K562 (cell line): ENCODE results near the gene NPVF. TPM values are rescaled to one million over a fixed set of nuclear protein-coding genes. Genes with fewer than 3 reads are reported as not detected.

Experiments used
- ATAC-seq: fragments of 200-7000 bp; cut with Tn5 transposase; 3 replicates; pipeline ENCODE4 v1.9.1; 2020; ENCODE audit warnings: moderate library complexity
- BruUV-seq: library from RNA; stranded (reverse); fragments of 400-500 nt; replicated peaks from 2 replicates; lab custom pipeline; 2021; lab: Mats Ljungman, UMichigan
- CTCF ChIA-PET: fragments of 300-600 bp; formaldehyde crosslinking; extraction: SDS; loops from one replicate; lab custom pipeline; 2021; ENCODE audit warnings: low intra/inter-chr PET ratio; lab: Yijun Ruan, JAX
- POLR2A ChIA-PET: fragments of 300-600, 350-650 bp; sonication (Branson Sonifier 250); formaldehyde crosslinking; extraction: SDS; loops from one replicate; lab custom pipeline; 2021; ENCODE audit warnings: antibody characterized with exemption, inconsistent platforms; lab: Yijun Ruan, JAX
- DNase-seq, 4 experiments: peaks; one replicate each; pipeline versions ENCODE4 v3.0.0 to v3.0.0-alpha.2; 2011 to 2018; ENCODE audit warnings: low spot score in 3 of 4, mixed read lengths in 3 of 4; ENCODE audit errors: extremely low read depth in 1 of 4
- FAIRE-seq: peaks from 2 replicates; lab custom pipeline; 2011; peaks lifted over from hg19 to GRCh38; lab: Jason Lieb, UNC
- H2AFZ ChIP-seq: 2 replicates; pipeline ENCODE4 v1.6.0; 2011; ENCODE audit warnings: low read depth, low read length, control low read depth, inconsistent platforms
- H3K27ac ChIP-seq: fragments of 200-600 bp; 3 replicates; pipeline ENCODE4 v1.8.0; 2011; ENCODE audit warnings: low read depth, mild to moderate bottlenecking, control low read depth, inconsistent platforms, low read length, moderate library complexity, mixed read lengths; ENCODE audit errors: extremely low read depth
- H3K27me3 ChIP-seq, 2 experiments: fragments of 300-600 bp in 1 of 2; 2 replicates in 1 of 2; 3 replicates in 1 of 2; pipeline versions ENCODE4 v1.6.0 to v1.8.0; 2011; ENCODE audit warnings: inconsistent platforms in 2 of 2, low read length in 2 of 2, mild to moderate bottlenecking in 1 of 2, mixed read lengths in 1 of 2, moderate library complexity in 1 of 2; ENCODE audit not compliant: control insufficient read depth in 2 of 2, insufficient read depth in 2 of 2
- H3K36me3 ChIP-seq: fragments of 300-600 bp; 3 replicates; pipeline ENCODE4 v1.8.0; 2011; ENCODE audit warnings: mild to moderate bottlenecking, low read length, inconsistent platforms; ENCODE audit not compliant: control insufficient read depth, insufficient read depth
- H3K4me1 ChIP-seq, 2 experiments: fragments of 200-600 bp in 1 of 2; replicated peaks in 1 of 2; 2 replicates in 1 of 2; 3 replicates in 1 of 2; pipeline versions ENCODE4 v1.5.1 to v1.8.0; 2011; ENCODE audit warnings: inconsistent platforms in 2 of 2, low read length in 2 of 2, mild to moderate bottlenecking in 1 of 2, mixed read lengths in 1 of 2, moderate library complexity in 1 of 2; ENCODE audit not compliant: control insufficient read depth in 2 of 2, insufficient read depth in 2 of 2
- H3K4me2 ChIP-seq: 2 replicates; pipeline ENCODE4 v1.6.1; 2011; ENCODE audit warnings: low read length, control low read depth, inconsistent platforms, mixed read lengths; ENCODE audit not compliant: insufficient read depth
- H3K4me3 ChIP-seq: fragments of 200-600 bp; sonication (generic), shearing (Covaris generic); 2 replicates; pipeline ENCODE4 v1.5.1; 2016; ENCODE audit warnings: control low read depth, inconsistent platforms
- H3K79me2 ChIP-seq: fragments of 200-600 bp; 3 replicates; pipeline ENCODE4 v1.8.0; 2011; ENCODE audit warnings: low read length, inconsistent platforms; ENCODE audit not compliant: control insufficient read depth, insufficient read depth
- H3K9ac ChIP-seq, 2 experiments: 2 replicates each; pipeline versions ENCODE4 v1.6.0 to v1.6.1; 2011; ENCODE audit warnings: low read depth in 2 of 2, low read length in 2 of 2, control low read depth in 1 of 2, inconsistent platforms in 1 of 2, mild to moderate bottlenecking in 1 of 2, mixed read lengths in 1 of 2; ENCODE audit not compliant: insufficient read depth in 1 of 2
- H3K9me1 ChIP-seq: one replicate; pipeline ENCODE4 v1.6.0; 2011; ENCODE audit warnings: inconsistent platforms, mild to moderate bottlenecking, low read length, moderate library complexity; ENCODE audit not compliant: control insufficient read depth, insufficient read depth
- H3K9me3 ChIP-seq: replicated peaks from 2 replicates; pipeline ENCODE4 v1.5.1; 2011; ENCODE audit warnings: low read depth, low read length, inconsistent platforms; ENCODE audit not compliant: control insufficient read depth, insufficient read depth
- H4K20me1 ChIP-seq: replicated peaks from 2 replicates; pipeline ENCODE4 v1.6.1; 2011; ENCODE audit warnings: low read length, inconsistent platforms, mixed read lengths; ENCODE audit not compliant: control insufficient read depth, insufficient read depth
- BCOR ChIP-seq: fragments of 450-650 bp; IDR thresholded peaks from 2 replicates; pipeline ENCODE4 v1.6.1; 2016
- GABPA ChIP-seq: fragments of 200-800 bp; sonication (Bioruptor generic); conservative IDR thresholded peaks from 2 replicates; pipeline ENCODE4 v1.6.1; 2016; ENCODE audit warnings: low read depth, missing genetic modification characterization, missing compliant biosample characterization
- HMGN3 ChIP-seq: IDR thresholded peaks from 2 replicates; pipeline ENCODE4 v1.6.1; 2011; ENCODE audit warnings: borderline replicate concordance, low read depth, mild to moderate bottlenecking, mixed read lengths, low read length; ENCODE audit not compliant: insufficient read length; ENCODE audit errors: extremely low read depth
- KDM5B ChIP-seq: fragments of 200-600 bp; sonication (generic); IDR thresholded peaks from 2 replicates; pipeline ENCODE4 v1.6.1; 2012; ENCODE audit warnings: low read depth, mild to moderate bottlenecking, moderate library complexity, low read length, control low read depth, inconsistent platforms; ENCODE audit not compliant: insufficient replicate concordance
- KHSRP ChIP-seq: fragments of 450-650 bp; IDR thresholded peaks from 2 replicates; pipeline ENCODE4 v1.6.1; 2017
- MXI1 ChIP-seq: IDR thresholded peaks from 2 replicates; pipeline ENCODE4 v1.6.1; 2011; ENCODE audit warnings: low read depth, mild to moderate bottlenecking, improper control_type of control experiment, low read length
- POLR3G ChIP-seq: IDR thresholded peaks from 2 replicates; pipeline ENCODE4 v1.6.1; 2011; ENCODE audit not compliant: insufficient read length, insufficient replicate concordance; ENCODE audit errors: extremely low read depth
- POU5F1 ChIP-seq: fragments of 150-350 bp; IDR thresholded peaks from 2 replicates; pipeline ENCODE4 v1.6.1; 2014; ENCODE audit warnings: borderline replicate concordance, low read length, low read depth, mild to moderate bottlenecking; ENCODE audit not compliant: partially characterized antibody
- RBFOX2 ChIP-seq: fragments of 200-400 bp; formaldehyde crosslinking; IDR thresholded peaks from 2 replicates; pipeline ENCODE4 v1.6.1; 2017; ENCODE audit warnings: low read depth, mild to moderate bottlenecking, low read length, moderate library complexity
- STAT5A ChIP-seq: IDR thresholded peaks from 2 replicates; pipeline ENCODE4 v1.6.1; 2012; ENCODE audit warnings: low read length, inconsistent platforms, borderline replicate concordance
- TCF3 ChIP-seq: sonication (generic); formaldehyde crosslinking; IDR thresholded peaks from 2 replicates; pipeline ENCODE4 v1.4.0; 2020; ENCODE audit warnings: mild to moderate bottlenecking, missing genetic modification reagents
- TFAM ChIP-seq: fragments of 250-450 bp; sonication (Bioruptor Pico); conservative IDR thresholded peaks from 2 replicates; pipeline ENCODE4 v1.5.0; 2021; ENCODE audit warnings: mild to moderate bottlenecking, moderate library complexity
- YY1 ChIP-seq, 3 experiments: IDR thresholded peaks; 2 replicates each; pipeline ENCODE4 v1.6.1; 2011; ENCODE audit warnings: low read length in 2 of 3, mild to moderate bottlenecking in 2 of 3, moderate library complexity in 2 of 3, borderline replicate concordance in 1 of 3, control low read depth in 1 of 3, low read depth in 1 of 3; ENCODE audit not compliant: insufficient read depth in 3 of 3, insufficient replicate concordance in 2 of 3, control insufficient read depth in 1 of 3, insufficient read length in 1 of 3; ENCODE audit errors: extremely low read depth in 1 of 3
- ZNF695 ChIP-seq: fragments of 450-650 bp; formaldehyde crosslinking; IDR thresholded peaks from 2 replicates; pipeline ENCODE4 v1.4.0; 2020; ENCODE audit warnings: mild to moderate bottlenecking, moderate library complexity
- ZNF778 ChIP-seq: fragments of 450-650 bp; formaldehyde crosslinking; IDR thresholded peaks from 2 replicates; pipeline ENCODE4 v1.4.0; 2020; ENCODE audit warnings: mild to moderate bottlenecking, moderate library complexity
- WGBS: fragments of 100-300 bp; shearing (Covaris generic); methylation state at CpG from one replicate; pipeline ENCODE4 v1.1.6; 2016; ENCODE audit warnings: low coverage, mixed read lengths; ENCODE audit not compliant: insufficient coverage; ENCODE audit errors: missing lambda C conversion rate; 5-methylcytosine and 5-hydroxymethylcytosine counted together
- in situ Hi-C: fragments of 300-500 bp; cut with MboI; formaldehyde crosslinking; loops from 4 replicates; pipeline ENCODE4 v1.15.0; 2018; ENCODE audit warnings: inconsistent platforms, mixed read lengths
- intact Hi-C: fragments of 100-400 bp; cut with micrococcal nuclease; formaldehyde crosslinking; loops from 2 replicates; pipeline ENCODE4 v1.14.2; 2022
- polyA plus RNA-seq, 8 experiments: library from polyadenylated mRNA; depleted of rRNA in 4 of 8; stranded (reverse) in 5 of 8; unstranded in 3 of 8; fragments of >200 nt; fragmentation: Nextera tagmentation in 2 of 8; fragmentation: Illumina TruSeq in 1 of 8; extraction: Ambion mirVana in 2 of 8; extraction: Trizol in 1 of 8; gene quantifications; 2 replicates each; pipeline versions ENCODE4 v1.2.1 to v1.2.3, GENCODE V29; 2011 to 2014; ENCODE audit warnings: inconsistent platforms in 1 of 8, missing spikeins in 1 of 8
- total RNA-seq, 7 experiments: library from RNA; depleted of rRNA in 6 of 7; stranded (reverse); fragments of >200 nt in 6 of 7; fragmentation: Illumina TruSeq in 2 of 7; extraction: Trizol in 2 of 7; gene quantifications; 2 replicates each; pipeline versions ENCODE4 v1.2.1 to v1.2.3, GENCODE V29; 2011 to 2021; ENCODE audit warnings: low replicate concordance in 1 of 7
- TF ChIP-seq, protein P1 (sequence below): IDR thresholded peaks from 2 replicates; pipeline ENCODE4 v1.6.1; 2016; ENCODE audit warnings: missing genetic modification characterization, missing compliant biosample characterization

NPVF gene
- total and polyA plus RNA-seq, 9 of the 15 experiments (the other 6 are each of a cell fraction or from before 2014, with no cell fraction given): not detected

DNA sequence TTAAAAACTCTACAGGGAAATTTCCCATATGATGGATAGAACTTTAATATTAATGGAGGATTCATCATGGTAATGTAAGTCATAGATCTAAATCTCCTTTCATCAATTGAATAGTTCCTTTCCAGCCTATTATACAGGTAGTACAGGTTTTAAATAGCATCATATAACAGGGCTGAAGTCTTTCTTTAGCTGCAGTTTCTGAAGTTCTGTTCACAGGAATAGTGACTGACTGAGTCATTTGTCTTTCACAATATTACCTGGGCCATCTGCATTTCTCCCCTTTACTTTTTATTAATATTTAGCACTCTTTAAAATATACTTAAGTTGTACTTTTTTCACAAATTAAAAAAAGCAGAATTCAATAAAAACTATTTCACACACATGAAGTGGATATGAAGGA, 12.6 kb upstream of the NPVF start:
- BruUV-seq: no TSS peak

DNA sequence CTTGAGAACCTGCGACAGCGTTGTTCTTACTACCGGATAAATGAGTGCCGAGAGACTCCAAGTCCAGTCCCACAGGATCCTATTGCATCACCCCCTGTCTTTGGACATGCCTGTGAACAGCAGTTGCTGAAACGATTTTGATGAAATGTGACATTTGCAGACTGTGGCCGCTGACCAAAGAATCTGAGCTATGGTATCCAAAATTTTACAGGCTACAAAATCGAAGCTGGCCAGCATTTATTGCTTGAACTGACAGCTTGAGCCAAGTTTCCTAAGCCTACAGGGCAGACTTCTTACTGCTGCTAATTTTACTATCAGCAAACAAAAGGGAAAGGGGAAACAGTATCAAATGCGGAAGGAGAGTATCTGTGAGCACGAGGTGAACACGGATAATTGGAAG, 12.1 kb upstream of the NPVF start:
- Histone ChIP-seq H3K9ac (no peak overlapping the region), H3K9me3 (no peaks in the 10 kb centered on the region), H3K4me1 (no peaks in the 10 kb centered on the region), H3K9me1 (no peaks in the 10 kb centered on the region), H3K79me2 (no peaks in the 10 kb centered on the region), H3K36me3 (no peaks in the 10 kb centered on the region), H3K27me3 (peaks cover 0 to 10% of the 10 kb centered on the region in 2 experiments; a peak in 4 of 5 replicates), H4K20me1 (no peaks in the 10 kb centered on the region; the same call in 1 of the 2 replicates), H3K27ac (no peak overlapping the region), H3K4me3 (no peak overlapping the region), H2AFZ (no peak overlapping the region), H3K4me2 (no peak overlapping the region)
- in situ Hi-C loops (no loop called here), intact Hi-C loops (no loop called here)
- FAIRE-seq (no peak), ATAC-seq (no peak), DNase-seq (no peak)
- 4% methylated on average over 10 of the region's 10 CpGs for WGBS
- POLR2A ChIA-PET: no interaction called here
- no TSS peak for BruUV-seq
- CTCF ChIA-PET: interaction anchor here (0.6 to 0.7 kb wide), 2 partner anchors 182 to 323 kb away, joined by 3 read pairs; no protein-coding TSS in a partner anchor
- TF ChIP-seq, protein P1, sequence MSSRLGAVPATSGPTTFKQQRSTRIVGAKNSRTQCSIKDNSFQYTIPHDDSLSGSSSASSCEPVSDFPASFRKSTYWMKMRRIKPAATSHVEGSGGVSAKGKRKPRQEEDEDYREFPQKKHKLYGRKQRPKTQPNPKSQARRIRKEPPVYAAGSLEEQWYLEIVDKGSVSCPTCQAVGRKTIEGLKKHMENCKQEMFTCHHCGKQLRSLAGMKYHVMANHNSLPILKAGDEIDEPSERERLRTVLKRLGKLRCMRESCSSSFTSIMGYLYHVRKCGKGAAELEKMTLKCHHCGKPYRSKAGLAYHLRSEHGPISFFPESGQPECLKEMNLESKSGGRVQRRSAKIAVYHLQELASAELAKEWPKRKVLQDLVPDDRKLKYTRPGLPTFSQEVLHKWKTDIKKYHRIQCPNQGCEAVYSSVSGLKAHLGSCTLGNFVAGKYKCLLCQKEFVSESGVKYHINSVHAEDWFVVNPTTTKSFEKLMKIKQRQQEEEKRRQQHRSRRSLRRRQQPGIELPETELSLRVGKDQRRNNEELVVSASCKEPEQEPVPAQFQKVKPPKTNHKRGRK (tag): peak; percentile 15; the same call in 1 of the 2 replicates

More for the DNA sequence above, 12.6 kb upstream of the NPVF start:
- Histone ChIP-seq H3K9me1 (no peaks in the 10 kb centered on the region), H3K9ac (no peak overlapping the region), H4K20me1 (no peaks in the 10 kb centered on the region), H3K4me1 (no peaks in the 10 kb centered on the region), H2AFZ (no peak overlapping the region), H3K4me2 (no peak overlapping the region), H3K79me2 (no peaks in the 10 kb centered on the region), H3K27me3 (peaks cover 0 to 7% of the 10 kb centered on the region in 2 experiments; a peak in 2 of 5 replicates), H3K9me3 (no peaks in the 10 kb centered on the region)
- ChIA-PET POLR2A (no interaction called here), CTCF (interaction anchor here (0.7 kb wide), 1 partner anchor 181 kb away, joined by 3 read pairs; no protein-coding TSS in a partner anchor)
- DNase-seq: no peak
- intact Hi-C loops: no loop called here
- no peak for FAIRE-seq
- TF ChIP-seq HMGN3 (no peak), KDM5B (no peak), TFAM (CRISPR knock-in tag) (no peak), GABPA (tag) (no peak), POU5F1 (no peak), BCOR (no peak), ZNF778 (CRISPR knock-in tag) (no peak), TCF3 (CRISPR knock-in tag) (no peak), STAT5A (no peak), ZNF695 (CRISPR knock-in tag) (no peak), KHSRP (no peak), YY1 (IDR thresholded peaks at IDR 0.05; ENCODE audit: borderline replicate concordance in 1 of 3, control insufficient read depth in 1 of 3, extremely low read depth in 1 of 3, insufficient read depth in 3 of 3, insufficient read length in 1 of 3, insufficient replicate concordance in 2 of 3, low read depth in 1 of 3, low read length in 2 of 3) (no peak), MXI1 (no peak), RBFOX2 (no peak), POLR3G (no peak)
- TF ChIP-seq, all 486 proteins: peak for 0
- Histone ChIP-seq H3K36me3 (no peaks in the 10 kb centered on the region), H3K4me3 (no peak overlapping the region), H3K27ac (no peak overlapping the region)
- in situ Hi-C loops: no loop called here
- ATAC-seq: no peak
